ENCODE measurements around the gene DARS2.

GRCh38 chr1:173869021-173869359 is 44.5 kb downstream of the DARS2 start:
- no peak for TF ChIP-seq CTCF (IDR thresholded peaks at IDR 0.05)
- TF ChIP-seq EP300 (IDR thresholded peaks at IDR 0.05) = no peak
- TF ChIP-seq POLR2AphosphoS5 (IDR thresholded peaks at IDR 0.05) = no peak
- TF ChIP-seq POLR2A (IDR thresholded peaks at IDR 0.05; ENCODE audit: low read depth) = no peak
